Adrenal gland (tissue), 12 donors: ENCODE measurements around the gene BRF1. TPM values are rescaled to one million over a fixed set of nuclear protein-coding genes. Genes with fewer than 3 reads are reported as not detected.

Experiments used
- DNase-seq, 7 donors: peaks; one replicate each; pipeline ENCODE4 v3.0.0-alpha.2; 2019 to 2020
- H3K27ac ChIP-seq, 5 donors: fragments of 200-600 bp; sonication (generic) in 4 of 5; 1 replicate in 3 of 5; 2 replicates in 2 of 5; pipeline versions ENCODE4 v1.5.1 to v1.8.0; 2016 to 2020; ENCODE audit warnings: mild to moderate bottlenecking in 1 of 5
- H3K27me3 ChIP-seq: fragments of 200-600 bp; 2 replicates; pipeline ENCODE4 v1.8.0; 2021
- H3K36me3 ChIP-seq, 2 donors: fragments of 200-600 bp; replicated peaks in 1 of 2; 1 replicate in 1 of 2; 2 replicates in 1 of 2; pipeline versions ENCODE4 v1.5.1 to v1.8.0; 2018 to 2022
- H3K4me1 ChIP-seq, 2 donors: fragments of 200-600 bp; replicated peaks in 1 of 2; 1 replicate in 1 of 2; 2 replicates in 1 of 2; pipeline versions ENCODE4 v1.5.1 to v1.8.0; 2018 to 2021
- H3K4me3 ChIP-seq, 4 donors: fragments of 200-600 bp; sonication (generic) in 3 of 4; one replicate each; pipeline ENCODE4 v1.5.1; 2016 to 2018
- H3K9me3 ChIP-seq, 3 donors: fragments of 200-600 bp; sonication (generic) in 1 of 3; replicated peaks in 1 of 3; 1 replicate in 2 of 3; 2 replicates in 1 of 3; pipeline versions ENCODE4 v1.5.1 to v1.8.0; 2016 to 2021
- POLR2A ChIP-seq, 2 donors: fragments of 450-650 bp; IDR thresholded peaks; one replicate each; pipeline ENCODE4 v1.6.1; 2017; ENCODE audit warnings: antibody characterized with exemption in 2 of 2, mild to moderate bottlenecking in 2 of 2, moderate library complexity in 1 of 2
- WGBS, 4 donors: extraction: QIAGEN DNeasy Blood & Tissue Kit in 2 of 4; methylation state at CpG; one replicate each; pipeline versions ENCODE4 v1.1.5 to v1.1.7; 2013 to 2017; 5-methylcytosine and 5-hydroxymethylcytosine counted together
- intact Hi-C, 2 donors: fragments of 100-400 bp; cut with DNase I; formaldehyde crosslinking; loops; one replicate each; pipeline versions ENCODE4 v1.14.1 to v1.15.0; 2022 to 2023
- polyA plus RNA-seq, 3 donors: library from polyadenylated mRNA; stranded (reverse); fragments of 200-250 nt in 2 of 3; fragments of 350-450 nt in 1 of 3; fragmentation: Illumina TruSeq in 1 of 3; extraction: RNeasy Lipid Tissue Mini Kit (QIAGEN cat#74804) in 1 of 3; gene quantifications; one replicate each; pipeline ENCODE4 v1.2.3, GENCODE V29; 2013 to 2014
- total RNA-seq, 9 donors: library from RNA; depleted of rRNA in 4 of 9; stranded (reverse); fragments of >200 nt in 4 of 9; fragments of 120-200 nt in 1 of 9; fragmentation: NEBNext Ultra II Directional in 1 of 9; extraction: Animal tissue kit (Norgen Biotek cat#: 25700) in 1 of 9; gene quantifications; one replicate each; pipeline versions ENCODE4 v1.1.0 to v1.2.4, GENCODE V29; 2013 to 2023
- TF ChIP-seq, protein P1 (sequence below), 6 experiments: fragments of 450-650 bp in 4 of 6; fragments of 200-600 bp in 2 of 6; sonication (generic) in 1 of 6; IDR thresholded peaks; 1 replicate in 5 of 6; 2 replicates in 1 of 6; pipeline versions ENCODE4 v1.5.1 to v1.8.0; 2016 to 2021; ENCODE audit warnings: antibody characterized with exemption in 6 of 6, mild to moderate bottlenecking in 2 of 6, moderate library complexity in 1 of 6
- donor health status: healthy with polysubstance abuse.
- donor health status: Bipolar disorder and iron deficiency.
- donor health status: DM: yes; HTN: yes; CAD: no.
- donor health status: DM: no; HTN: no; CAD: no.
- donor health status: DM: no; HTN: no; CAD: no.
- donor health status: DM: yes; HTN: yes; CAD: no.

The BRF1 gene
- total and polyA plus RNA-seq, 12 donors: 14.0 to 96.9 (median 37.5) TPM

GRCh38 chr14:105313381-105314286, 12.8 kb upstream of the BRF1 start:
- no peak for TF ChIP-seq POLR2A (IDR thresholded peaks at IDR 0.05)
- TF ChIP-seq, protein P1, sequence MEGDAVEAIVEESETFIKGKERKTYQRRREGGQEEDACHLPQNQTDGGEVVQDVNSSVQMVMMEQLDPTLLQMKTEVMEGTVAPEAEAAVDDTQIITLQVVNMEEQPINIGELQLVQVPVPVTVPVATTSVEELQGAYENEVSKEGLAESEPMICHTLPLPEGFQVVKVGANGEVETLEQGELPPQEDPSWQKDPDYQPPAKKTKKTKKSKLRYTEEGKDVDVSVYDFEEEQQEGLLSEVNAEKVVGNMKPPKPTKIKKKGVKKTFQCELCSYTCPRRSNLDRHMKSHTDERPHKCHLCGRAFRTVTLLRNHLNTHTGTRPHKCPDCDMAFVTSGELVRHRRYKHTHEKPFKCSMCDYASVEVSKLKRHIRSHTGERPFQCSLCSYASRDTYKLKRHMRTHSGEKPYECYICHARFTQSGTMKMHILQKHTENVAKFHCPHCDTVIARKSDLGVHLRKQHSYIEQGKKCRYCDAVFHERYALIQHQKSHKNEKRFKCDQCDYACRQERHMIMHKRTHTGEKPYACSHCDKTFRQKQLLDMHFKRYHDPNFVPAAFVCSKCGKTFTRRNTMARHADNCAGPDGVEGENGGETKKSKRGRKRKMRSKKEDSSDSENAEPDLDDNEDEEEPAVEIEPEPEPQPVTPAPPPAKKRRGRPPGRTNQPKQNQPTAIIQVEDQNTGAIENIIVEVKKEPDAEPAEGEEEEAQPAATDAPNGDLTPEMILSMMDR (IDR thresholded peaks at IDR 0.05): no peak
- Histone ChIP-seq H3K4me3 (peak overlapping the region in 3 of 4 donors; percentile 29 to 89 (median 76)), H3K27me3 (no peaks in the 10 kb centered on the region), H3K36me3 (no peaks in the 10 kb centered on the region), H3K27ac (peak overlapping the region in 4 of 5 donors; percentile 76 to 94 (median 88)), H3K9me3 (no peaks in the 10 kb centered on the region), H3K4me1 (peaks cover 27 to 38% of the 10 kb centered on the region in 2 donors)
- intact Hi-C loops: no loop called here
- DNase-seq: peak in 3 of 7 donors; percentile 47 to 68 (median 48)
- WGBS, 4 donors: 19 to 35% (median 24%) methylated on average over 16 to 48 of the region's 48 CpGs

DNA sequence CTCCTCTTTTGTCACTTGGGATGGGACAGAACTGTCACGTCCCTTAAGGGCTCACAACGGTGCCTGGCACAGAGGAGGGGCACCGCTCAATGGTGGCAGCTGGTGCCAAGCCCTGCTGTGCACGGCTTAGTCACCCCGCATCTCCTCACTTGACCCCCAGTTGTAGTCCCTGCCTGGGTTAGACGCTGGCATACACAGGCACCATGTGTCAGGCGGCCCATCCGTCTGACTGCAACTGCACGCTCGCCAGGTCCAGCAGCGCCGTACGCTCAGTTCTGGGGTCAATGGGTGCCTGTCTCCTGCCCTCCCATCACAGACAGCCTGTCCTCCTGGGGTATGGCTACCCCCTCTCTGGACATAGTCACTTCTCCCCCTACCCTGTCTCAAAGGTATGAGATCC, 12.2 kb upstream of the BRF1 start:
- 90 to 94% (median 91%) methylated on average over 11 to 13 of the region's 13 CpGs for WGBS, 4 donors
- DNase-seq: no peak
- no peak overlapping the region for H3K4me3 ChIP-seq
- H3K36me3 ChIP-seq: no peaks in the 10 kb centered on the region
- peaks cover 27 to 35% of the 10 kb centered on the region in 2 donors for H3K4me1 ChIP-seq
- peak overlapping the region in 1 of 5 donors; percentile 94 for H3K27ac ChIP-seq
- intact Hi-C loops: no loop called here
- no peaks in the 10 kb centered on the region for H3K9me3 ChIP-seq
- no peaks in the 10 kb centered on the region for H3K27me3 ChIP-seq
- TF ChIP-seq POLR2A (IDR thresholded peaks at IDR 0.05): no peak
- TF ChIP-seq, protein P1 (IDR thresholded peaks at IDR 0.05): no peak

DNA sequence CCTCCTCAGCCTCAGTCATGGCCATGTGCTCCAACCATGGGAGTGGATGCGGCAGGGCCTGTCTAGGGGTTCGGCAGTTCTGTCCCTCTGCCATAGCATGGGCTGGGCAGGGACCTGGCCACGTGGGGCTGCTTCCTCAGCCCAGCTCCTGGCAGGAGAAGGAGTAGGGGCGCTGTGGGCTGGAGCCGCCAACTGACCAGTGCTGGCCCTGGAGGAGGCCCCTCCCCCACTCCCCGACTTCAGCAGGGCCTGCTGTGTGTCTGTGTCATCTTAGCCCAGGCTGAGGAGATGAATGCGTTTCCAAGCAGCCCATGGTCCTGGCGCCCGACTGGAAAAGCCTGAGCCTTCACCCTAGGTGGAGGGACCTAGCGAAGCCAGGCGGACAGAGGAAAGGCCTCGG, 11.0 kb upstream of the BRF1 start:
- WGBS, 4 donors: 77 to 85% (median 83%) methylated on average over 9 to 12 of the region's 12 CpGs; no CpG with 5 or more reads in 1 of the 4 donors
- no peak for TF ChIP-seq POLR2A (IDR thresholded peaks at IDR 0.05)
- TF ChIP-seq, protein P1 (IDR thresholded peaks at IDR 0.05): no peak
- intact Hi-C loops: no loop called here
- H3K4me1 ChIP-seq: peaks cover 20 to 25% of the 10 kb centered on the region in 2 donors
- DNase-seq: no peak
- H3K36me3 ChIP-seq: no peaks in the 10 kb centered on the region
- H3K27ac ChIP-seq: no peak overlapping the region
- no peak overlapping the region for H3K4me3 ChIP-seq
- no peaks in the 10 kb centered on the region for H3K9me3 ChIP-seq
- no peaks in the 10 kb centered on the region for H3K27me3 ChIP-seq

- intact Hi-C loops: no loop called here
- H3K9me3 ChIP-seq: no peaks in the 10 kb centered on the region
- no peak overlapping the region for H3K4me3 ChIP-seq
- no peak overlapping the region for H3K27ac ChIP-seq
- H3K36me3 ChIP-seq: no peaks in the 10 kb centered on the region
- peaks cover 8% of the 10 kb centered on the region in 2 donors for H3K4me1 ChIP-seq
- TF ChIP-seq, protein P1 (IDR thresholded peaks at IDR 0.05): no peak
- no peak for TF ChIP-seq POLR2A (IDR thresholded peaks at IDR 0.05)
- H3K27me3 ChIP-seq: no peaks in the 10 kb centered on the region
- 91 to 96% (median 92%) methylated on average over 8 of the region's 8 CpGs for WGBS, 4 donors
- DNase-seq: no peak
These were observed 8.6 kb upstream of the BRF1 start for GRCh38 chr14:105309371-105309770.
